GM12801 (cell line): ENCODE data around the gene GDF3.

Experiments used
- TF ChIP-seq, protein P1 (sequence below): IDR thresholded peaks from one replicate; pipeline ENCODE4 v1.5.1; 2011; ENCODE audit warnings: control low read depth; ENCODE audit not compliant: insufficient read length; ENCODE audit errors: extremely low read depth

GDF3 gene

DNA sequence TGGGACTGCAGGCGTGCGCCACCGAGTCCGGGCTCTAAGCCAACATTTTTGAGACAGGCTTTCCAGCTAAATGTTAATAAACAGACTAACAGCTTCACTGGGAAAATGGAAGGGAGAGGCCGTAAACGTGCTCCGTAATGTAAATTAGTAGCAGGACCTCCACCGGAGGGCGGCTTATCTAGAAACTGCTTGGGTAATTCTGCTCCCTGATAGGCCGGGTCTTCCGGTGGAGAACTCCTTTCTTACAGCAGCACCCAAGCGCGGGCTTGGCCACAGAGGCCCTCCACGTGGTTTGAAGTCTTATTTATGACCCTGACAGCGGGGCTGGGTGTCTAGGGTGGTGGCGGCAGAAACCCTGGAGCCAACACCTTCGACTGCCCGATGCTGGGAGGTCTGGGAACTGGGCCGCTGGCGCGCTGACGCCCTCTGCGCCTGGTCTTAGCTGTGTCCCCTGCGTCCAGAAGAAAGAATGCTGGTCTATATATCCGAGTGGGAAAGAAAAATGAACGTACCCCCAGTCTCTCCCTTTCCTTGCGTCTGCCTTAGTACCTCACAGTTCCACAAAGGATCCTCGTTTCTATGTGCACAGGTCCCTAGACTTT lies 17.4 kb upstream of the GDF3 start:
- TF ChIP-seq, protein P1, sequence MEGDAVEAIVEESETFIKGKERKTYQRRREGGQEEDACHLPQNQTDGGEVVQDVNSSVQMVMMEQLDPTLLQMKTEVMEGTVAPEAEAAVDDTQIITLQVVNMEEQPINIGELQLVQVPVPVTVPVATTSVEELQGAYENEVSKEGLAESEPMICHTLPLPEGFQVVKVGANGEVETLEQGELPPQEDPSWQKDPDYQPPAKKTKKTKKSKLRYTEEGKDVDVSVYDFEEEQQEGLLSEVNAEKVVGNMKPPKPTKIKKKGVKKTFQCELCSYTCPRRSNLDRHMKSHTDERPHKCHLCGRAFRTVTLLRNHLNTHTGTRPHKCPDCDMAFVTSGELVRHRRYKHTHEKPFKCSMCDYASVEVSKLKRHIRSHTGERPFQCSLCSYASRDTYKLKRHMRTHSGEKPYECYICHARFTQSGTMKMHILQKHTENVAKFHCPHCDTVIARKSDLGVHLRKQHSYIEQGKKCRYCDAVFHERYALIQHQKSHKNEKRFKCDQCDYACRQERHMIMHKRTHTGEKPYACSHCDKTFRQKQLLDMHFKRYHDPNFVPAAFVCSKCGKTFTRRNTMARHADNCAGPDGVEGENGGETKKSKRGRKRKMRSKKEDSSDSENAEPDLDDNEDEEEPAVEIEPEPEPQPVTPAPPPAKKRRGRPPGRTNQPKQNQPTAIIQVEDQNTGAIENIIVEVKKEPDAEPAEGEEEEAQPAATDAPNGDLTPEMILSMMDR: no peak

- TF ChIP-seq, protein P1: no peak
Observed at GRCh38 chr12:7711133-7711532, 15.6 kb upstream of the GDF3 start, which contains the start of gene DPPA3. DPPA3 (plus strand) TSS chr12:7711433; CDS start chr12:7711571, 138 bp downstream.

DNA sequence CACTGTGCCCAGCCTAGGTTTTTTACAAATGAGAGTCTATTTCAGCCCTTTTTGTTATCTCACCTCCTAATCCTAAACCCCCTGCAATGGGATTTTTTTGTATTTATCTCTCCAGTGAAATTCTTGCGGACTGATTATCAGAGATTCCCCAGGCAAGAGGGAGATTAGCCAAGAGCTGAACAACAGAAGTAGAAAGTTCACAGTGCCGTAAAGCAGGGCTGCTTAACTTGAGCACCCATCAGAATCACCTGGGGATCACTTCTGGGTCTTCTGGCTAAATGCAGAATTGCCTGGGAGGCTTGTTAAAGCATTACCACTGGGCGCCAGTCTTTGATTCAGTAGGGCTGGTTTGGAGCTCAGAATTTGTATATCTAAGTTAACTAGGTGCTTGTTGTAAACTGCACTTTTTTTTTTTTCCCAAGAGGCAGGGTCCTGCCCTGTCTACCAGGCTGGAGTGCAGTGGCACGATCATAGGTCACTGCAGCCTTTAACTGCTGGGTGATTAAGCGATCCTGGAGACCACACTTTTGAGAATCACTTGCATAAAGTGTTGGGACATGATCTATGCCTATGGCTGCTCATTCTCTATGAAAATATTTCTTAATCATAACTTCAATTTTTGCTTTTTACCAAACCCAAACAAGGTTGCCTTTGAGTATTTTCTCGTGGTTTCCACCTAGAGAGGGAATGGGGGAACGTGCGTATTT lies 14.5 kb upstream of the GDF3 start:
- TF ChIP-seq, protein P1: no peak

- TF ChIP-seq, protein P1: no peak
Observed at GRCh38 chr12:7705846-7706245, 10.3 kb upstream of the GDF3 start.

GRCh38 chr12:7695237-7695560 lies 376 bp downstream of the GDF3 start:
- TF ChIP-seq, protein P1: no peak

DNA sequence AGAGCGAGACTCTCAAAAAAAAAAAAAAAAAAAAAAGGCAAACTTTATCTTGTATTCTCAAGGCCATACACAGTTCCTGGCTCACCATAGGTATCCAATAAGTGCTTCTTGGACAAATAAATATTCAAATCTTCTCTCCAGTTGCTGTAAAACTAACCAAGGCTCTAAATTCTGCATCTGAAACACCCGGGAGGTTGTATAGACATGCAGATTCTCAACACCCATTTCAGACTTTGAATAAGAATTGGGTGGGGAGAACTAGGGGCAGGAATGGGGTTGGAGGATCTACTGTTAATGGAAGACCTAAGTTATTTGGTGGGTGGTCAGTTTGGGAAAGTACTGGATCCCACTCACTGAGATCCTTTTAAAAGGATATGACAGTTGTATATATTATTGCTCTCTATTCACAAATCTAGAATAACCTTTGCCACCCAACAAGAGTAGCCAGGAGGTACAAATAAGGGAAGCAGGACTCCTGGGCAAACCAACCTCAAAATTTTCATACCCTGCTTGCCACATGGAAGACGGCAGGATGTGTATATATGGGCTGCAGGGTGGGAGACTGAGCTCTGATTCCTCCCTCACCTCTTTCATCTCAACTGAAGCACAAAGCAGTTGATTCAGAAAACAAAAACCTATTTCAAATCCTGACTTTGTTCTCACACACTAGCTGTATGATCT lies 879 bp downstream of the GDF3 start:
- TF ChIP-seq, protein P1: no peak

DNA sequence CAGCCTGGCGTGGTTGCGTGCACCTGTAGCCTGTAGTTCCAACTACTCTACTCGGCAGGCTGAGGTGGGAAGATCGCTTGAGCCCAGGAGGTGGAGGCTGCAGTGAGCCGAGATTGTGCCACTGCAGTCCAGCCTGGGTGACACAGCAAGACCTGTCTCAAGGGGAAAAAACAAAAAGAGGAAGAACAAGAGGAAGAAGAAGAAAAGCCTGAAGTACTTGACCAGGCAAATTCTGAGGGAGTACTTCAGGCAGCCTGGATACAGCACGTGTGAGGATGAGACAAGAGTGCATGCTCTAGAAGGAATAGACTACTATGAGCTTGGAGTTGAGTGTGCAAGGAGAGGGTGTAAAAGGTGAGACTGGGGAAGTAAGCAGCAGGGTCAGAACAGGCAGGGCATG lies 1.8 kb downstream of the GDF3 start:
- TF ChIP-seq, protein P1: no peak
